ENCODE data around the gene AURKAIP1. TPM values are rescaled to one million over a fixed set of nuclear protein-coding genes. Genes with fewer than 3 reads are reported as not detected.

Gene AURKAIP1
- total and polyA plus RNA-seq, 2 donors from 2014 or later, result 111 to 359 TPM

GRCh38 chr1:1421147-1421906, 46.3 kb upstream of the AURKAIP1 start, which contains the start of gene ANKRD65:
Gene ANKRD65 (minus strand): TSS chr1:1421276. CDS start chr1:1421005, 271 bp downstream.
- peaks cover 0 to 6% (median 0%) of the 10 kb centered on the region in 3 donors for H3K4me1 ChIP-seq (ENCODE audit: control insufficient read depth in 2 of 3, insufficient read depth in 2 of 3, low read depth in 1 of 3, low read length in 3 of 3)
- no peak within 1 kb of the TSS for H3K9ac ChIP-seq (ENCODE audit: low read length in 3 of 3)
- no peak for TF ChIP-seq CTCF (IDR thresholded peaks at IDR 0.05; ENCODE audit: borderline replicate concordance, extremely low read depth, insufficient read depth)
- no peak within 1 kb of the TSS for H3K27ac ChIP-seq (ENCODE audit: low read depth in 2 of 2, low read length in 2 of 2)
- intact Hi-C loops (cut with DNase I), result no loop called here
- DNase-seq, result peak in 2 of 5 donors; percentile 60
- H3K4me3 ChIP-seq (ENCODE audit: low read length in 3 of 3), result no peak within 1 kb of the TSS
- no peak for FAIRE-seq
- no peaks in the 10 kb centered on the region for H3K9me3 ChIP-seq (ENCODE audit: control insufficient read depth in 2 of 3, insufficient read depth in 1 of 3, low read length in 3 of 3)
- H3K27me3 ChIP-seq (ENCODE audit: control insufficient read depth, insufficient read depth, low read length), result no peaks in the 10 kb centered on the region
- no peaks in the 10 kb centered on the region for H3K36me3 ChIP-seq (ENCODE audit: control insufficient read depth in 2 of 3, insufficient read depth in 3 of 3, low read length in 3 of 3)

- DNase-seq (peak in 2 of 5 donors; percentile 68 to 72), FAIRE-seq (no peak)
- Histone ChIP-seq H3K27ac (ENCODE audit: low read depth in 2 of 2, low read length in 2 of 2) (no peak overlapping the region), H3K9ac (ENCODE audit: low read length in 3 of 3) (no peak overlapping the region), H3K36me3 (ENCODE audit: control insufficient read depth in 2 of 3, insufficient read depth in 3 of 3, low read length in 3 of 3) (no peaks in the 10 kb centered on the region), H3K27me3 (ENCODE audit: control insufficient read depth, insufficient read depth, low read length) (no peaks in the 10 kb centered on the region), H3K4me1 (ENCODE audit: control insufficient read depth in 2 of 3, insufficient read depth in 2 of 3, low read depth in 1 of 3, low read length in 3 of 3) (peaks cover 0 to 6% (median 0%) of the 10 kb centered on the region in 3 donors), H3K4me3 (ENCODE audit: low read length in 3 of 3) (no peak overlapping the region), H3K9me3 (ENCODE audit: control insufficient read depth in 2 of 3, insufficient read depth in 1 of 3, low read length in 3 of 3) (no peaks in the 10 kb centered on the region)
- intact Hi-C loops (cut with DNase I), result no loop called here
- TF ChIP-seq CTCF (IDR thresholded peaks at IDR 0.05; ENCODE audit: borderline replicate concordance, extremely low read depth, insufficient read depth), result no peak
Measured at GRCh38 chr1:1420654-1421141, 45.7 kb upstream of the AURKAIP1 start.

- H3K4me3 ChIP-seq (ENCODE audit: low read length in 3 of 3), result peak overlapping the region in 1 of 3 donors; percentile 39
- H3K27ac ChIP-seq (ENCODE audit: low read depth in 2 of 2, low read length in 2 of 2), result peak overlapping the region; percentile 37 to 51
- TF ChIP-seq CTCF (IDR thresholded peaks at IDR 0.05; ENCODE audit: borderline replicate concordance, extremely low read depth, insufficient read depth), result peak; percentile 21
- no peak for FAIRE-seq
- H3K4me1 ChIP-seq (ENCODE audit: control insufficient read depth in 2 of 3, insufficient read depth in 2 of 3, low read depth in 1 of 3, low read length in 3 of 3), result peaks cover 0 to 6% (median 0%) of the 10 kb centered on the region in 3 donors
- no peaks in the 10 kb centered on the region for H3K27me3 ChIP-seq (ENCODE audit: control insufficient read depth, insufficient read depth, low read length)
- no peak overlapping the region for H3K9ac ChIP-seq (ENCODE audit: low read length in 3 of 3)
- DNase-seq, result peak in 3 of 5 donors; percentile 13 to 78 (median 59)
- H3K36me3 ChIP-seq (ENCODE audit: control insufficient read depth in 2 of 3, insufficient read depth in 3 of 3, low read length in 3 of 3), result no peaks in the 10 kb centered on the region
- no peaks in the 10 kb centered on the region for H3K9me3 ChIP-seq (ENCODE audit: control insufficient read depth in 2 of 3, insufficient read depth in 1 of 3, low read length in 3 of 3)
- intact Hi-C loops (cut with DNase I), result no loop called here
Measured at GRCh38 chr1:1419813-1420653, 45.0 kb upstream of the AURKAIP1 start.

All from kidney (tissue), 14 donors.